Measurements from ENCODE around the gene KLHL2. TPM values are rescaled to one million over a fixed set of nuclear protein-coding genes. Genes with fewer than 3 reads are reported as not detected.
"Not testable (repeated sequence)": the region's sequence is repeated elsewhere in the genome, so short reads cannot be mapped to it uniquely, and the experiment has no call there.

KLHL2 gene
- total RNA-seq, 3 donors from 2014 or later, result 20.2 to 60.4 (median 38.0) TPM

- Histone ChIP-seq H3K9me3 (peaks cover 0 to 7% of the 10 kb centered on the region in 2 donors), H3K4me3 (no peak overlapping the region), H3K27me3 (no peaks in the 10 kb centered on the region), H3K4me1 (no peaks in the 10 kb centered on the region), H3K27ac (no peak overlapping the region), H3K36me3 (no peaks in the 10 kb centered on the region)
- intact Hi-C loops (cut with DNase I; ENCODE audit: low total_unique reads), result no loop called here
- no peak for TF ChIP-seq CTCF (IDR thresholded peaks at IDR 0.05)
- TF ChIP-seq POLR2AphosphoS5 (IDR thresholded peaks at IDR 0.05), result no peak
- no peak for TF ChIP-seq POLR2A (IDR thresholded peaks at IDR 0.05)
- no peak for DNase-seq (ENCODE audit: low spot score in 2 of 2)
These were observed 36.5 kb upstream of the KLHL2 start for GRCh38 chr4:165170819-165171218.

- H3K4me3 ChIP-seq; H3K36me3 ChIP-seq; intact Hi-C loops (cut with DNase I; ENCODE audit: low total_unique reads); DNase-seq (ENCODE audit: low spot score in 2 of 2); H3K4me1 ChIP-seq; H3K27ac ChIP-seq; H3K9me3 ChIP-seq; H3K27me3 ChIP-seq: not testable (repeated sequence)
These were observed 31.9 kb upstream of the KLHL2 start for GRCh38 chr4:165175470-165175869.

DNA sequence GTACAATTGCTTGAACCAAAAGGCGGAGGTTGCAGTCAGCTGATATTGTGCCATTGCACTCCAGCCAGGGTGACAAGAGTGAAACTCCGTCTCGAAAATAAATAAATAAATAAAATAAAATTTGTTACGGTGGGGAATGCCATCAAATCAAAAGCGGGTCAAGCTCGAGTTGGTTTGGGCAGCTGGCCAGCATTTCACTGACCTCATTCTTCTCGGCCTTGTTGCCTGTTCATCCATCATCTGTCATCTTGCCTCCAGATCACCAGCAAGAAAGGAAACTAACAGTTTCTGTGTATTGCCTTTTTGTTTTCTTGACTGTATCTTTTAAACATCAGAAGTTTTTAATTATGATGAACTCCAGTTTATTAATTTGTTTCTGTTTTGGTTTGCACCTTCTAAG is 31.5 kb upstream of the KLHL2 start:
- Histone ChIP-seq H3K9me3 (peaks cover 0 to 7% of the 10 kb centered on the region in 2 donors), H3K27ac (no peak overlapping the region), H3K4me1 (no peaks in the 10 kb centered on the region), H3K4me3 (no peak overlapping the region), H3K27me3 (no peaks in the 10 kb centered on the region), H3K36me3 (no peaks in the 10 kb centered on the region)
- DNase-seq (ENCODE audit: low spot score in 2 of 2), result no peak
- TF ChIP-seq POLR2AphosphoS5 (IDR thresholded peaks at IDR 0.05) (no peak), POLR2A (IDR thresholded peaks at IDR 0.05) (no peak), CTCF (IDR thresholded peaks at IDR 0.05) (no peak)
- intact Hi-C loops (cut with DNase I; ENCODE audit: low total_unique reads), result no loop called here

DNA sequence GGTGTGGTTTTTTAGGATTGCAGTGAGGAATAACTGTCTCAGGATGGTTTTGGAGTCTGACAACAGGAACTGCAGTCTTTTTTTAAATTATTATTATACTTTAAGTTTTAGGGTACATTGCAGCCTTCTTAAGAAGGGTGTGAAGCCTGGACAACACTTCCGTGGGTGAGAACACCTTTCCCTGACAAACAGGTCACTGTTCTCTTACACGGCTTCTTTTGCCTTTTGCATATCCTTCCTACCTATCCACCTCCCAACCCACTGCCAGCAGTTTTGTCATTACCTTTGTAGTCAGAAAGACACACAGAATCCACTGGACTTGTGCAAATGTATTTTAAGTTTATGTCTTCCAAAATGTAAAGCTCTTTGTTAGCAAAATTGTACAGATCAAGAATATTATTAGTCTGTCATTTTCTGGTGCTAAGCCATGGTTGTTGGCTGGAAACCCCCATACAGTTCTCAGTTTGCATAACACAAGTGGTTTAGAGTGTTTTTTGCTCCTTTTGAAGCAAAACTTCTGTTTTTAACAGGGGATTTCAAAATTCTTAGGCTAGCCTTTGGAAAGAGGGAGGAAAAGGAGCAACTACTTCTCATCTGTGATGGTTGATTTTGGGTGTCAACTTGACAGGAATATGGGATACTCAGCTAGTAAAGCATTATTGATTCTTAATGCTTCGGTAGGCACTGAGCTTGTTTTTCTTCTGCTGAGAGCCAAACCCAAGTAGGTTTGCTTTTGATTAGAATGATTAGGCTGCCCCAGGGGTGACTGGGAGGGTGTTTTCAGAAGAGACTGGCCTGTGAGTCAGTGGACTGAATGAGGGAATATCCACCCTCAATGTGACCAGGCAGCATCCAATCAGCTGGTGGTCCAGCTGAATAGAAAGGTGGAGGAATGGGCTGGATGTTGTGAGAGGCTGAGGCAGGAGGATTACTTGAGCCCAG is 29.4 kb upstream of the KLHL2 start:
- intact Hi-C loops (cut with DNase I; ENCODE audit: low total_unique reads), result no loop called here
- no peaks in the 10 kb centered on the region for H3K4me1 ChIP-seq
- no peaks in the 10 kb centered on the region for H3K36me3 ChIP-seq
- no peak for DNase-seq (ENCODE audit: low spot score in 2 of 2)
- TF ChIP-seq POLR2A (IDR thresholded peaks at IDR 0.05), result no peak
- TF ChIP-seq POLR2AphosphoS5 (IDR thresholded peaks at IDR 0.05), result no peak
- TF ChIP-seq CTCF (IDR thresholded peaks at IDR 0.05), result no peak
- H3K4me3 ChIP-seq, result no peak overlapping the region
- peaks cover 0 to 7% of the 10 kb centered on the region in 2 donors for H3K9me3 ChIP-seq
- H3K27me3 ChIP-seq, result no peaks in the 10 kb centered on the region
- no peak overlapping the region for H3K27ac ChIP-seq

- intact Hi-C loops (cut with DNase I; ENCODE audit: low total_unique reads), result no loop called here
- no peaks in the 10 kb centered on the region for H3K27me3 ChIP-seq
- TF ChIP-seq POLR2A (IDR thresholded peaks at IDR 0.05) (no peak), POLR2AphosphoS5 (IDR thresholded peaks at IDR 0.05) (no peak), CTCF (IDR thresholded peaks at IDR 0.05) (no peak)
These were observed 23.1 kb upstream of the KLHL2 start for GRCh38 chr4:165184220-165184619.

DNA sequence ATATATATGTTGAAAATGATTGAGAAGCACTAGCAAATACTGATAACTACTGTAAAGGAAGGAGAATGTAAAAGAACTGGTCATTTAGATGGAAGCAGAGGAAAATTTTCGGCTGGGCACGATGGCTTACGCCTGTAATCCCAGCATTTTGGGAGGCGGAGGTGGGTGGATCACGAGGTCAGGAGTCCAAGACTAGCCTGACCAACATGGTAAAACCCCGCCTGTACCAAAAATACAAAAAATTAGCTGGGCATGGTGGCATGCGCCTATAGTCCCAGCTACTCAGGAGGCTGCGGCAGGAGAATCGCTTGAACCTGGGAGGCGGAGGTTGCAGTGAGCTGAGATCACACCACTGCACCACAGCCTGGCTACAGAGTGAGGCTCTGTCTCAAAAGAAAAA is 22.4 kb upstream of the KLHL2 start:
- intact Hi-C loops (cut with DNase I; ENCODE audit: low total_unique reads); H3K36me3 ChIP-seq; H3K4me1 ChIP-seq; DNase-seq (ENCODE audit: low spot score in 2 of 2); H3K9me3 ChIP-seq; H3K4me3 ChIP-seq; H3K27me3 ChIP-seq; H3K27ac ChIP-seq: not testable (repeated sequence)

More at GRCh38 chr4:165184220-165184619, 23.1 kb upstream of the KLHL2 start:
- H3K36me3 ChIP-seq, result no peaks in the 10 kb centered on the region
- no peak overlapping the region for H3K4me3 ChIP-seq
- DNase-seq (ENCODE audit: low spot score in 2 of 2), result no peak
- H3K9me3 ChIP-seq, result no peaks in the 10 kb centered on the region
- no peaks in the 10 kb centered on the region for H3K4me1 ChIP-seq
- H3K27ac ChIP-seq, result no peak overlapping the region
